Fibroblast of lung (primary cell): ENCODE results near the gene UBE3A. TPM values are rescaled to one million over a fixed set of nuclear protein-coding genes. Genes with fewer than 3 reads are reported as not detected.
A peak's percentile ranks its signal among the peaks of the same experiment; 100 is the strongest.

Source experiments
- DNase-seq, 2 donors: peaks; one replicate each; pipeline versions ENCODE4 v3.0.0 to v3.0.0-alpha.2; 2010; ENCODE audit warnings: low read depth in 2 of 2
- H2AFZ ChIP-seq: 2 replicates; pipeline ENCODE4 v1.5.1; 2012; ENCODE audit warnings: low read length, control low read depth, inconsistent platforms
- H3K27ac ChIP-seq: 2 replicates; pipeline ENCODE4 v1.5.1; 2011; ENCODE audit warnings: low read length, control low read depth; ENCODE audit not compliant: insufficient read depth
- H3K27me3 ChIP-seq: 2 replicates; pipeline ENCODE4 v1.5.1; 2011; ENCODE audit warnings: mild to moderate bottlenecking, low read length; ENCODE audit not compliant: control insufficient read depth, insufficient read depth
- H3K36me3 ChIP-seq: 2 replicates; pipeline ENCODE4 v1.5.1; 2011; ENCODE audit warnings: low read length; ENCODE audit not compliant: control insufficient read depth, insufficient read depth
- H3K4me1 ChIP-seq: 2 replicates; pipeline ENCODE4 v1.5.1; 2011; ENCODE audit warnings: low read length; ENCODE audit not compliant: control insufficient read depth, insufficient read depth; ENCODE audit errors: extremely low read depth
- H3K4me2 ChIP-seq: 2 replicates; pipeline ENCODE4 v1.5.1; 2011; ENCODE audit warnings: low read length, control low read depth; ENCODE audit not compliant: insufficient read depth; ENCODE audit errors: extremely low read depth
- H3K4me3 ChIP-seq, 4 experiments: fragments of 200-600 bp in 1 of 4; sonication (generic) in 1 of 4; replicated peaks in 1 of 4; 2 replicates each; pipeline ENCODE4 v1.5.1; 2011 to 2016; ENCODE audit warnings: low read length in 4 of 4, low read depth in 3 of 4, mild to moderate bottlenecking in 3 of 4, control low read depth in 2 of 4, inconsistent platforms in 1 of 4, mixed read lengths in 1 of 4; ENCODE audit not compliant: insufficient read depth in 1 of 4; ENCODE audit errors: control extremely low read depth in 1 of 4
- H3K79me2 ChIP-seq: 2 replicates; pipeline ENCODE4 v1.5.1; 2012; ENCODE audit warnings: mild to moderate bottlenecking, low read length, inconsistent platforms; ENCODE audit not compliant: control insufficient read depth, insufficient read depth
- H3K9ac ChIP-seq: 2 replicates; pipeline ENCODE4 v1.5.1; 2011; ENCODE audit warnings: mild to moderate bottlenecking, low read length, control low read depth; ENCODE audit not compliant: insufficient read depth
- H3K9me3 ChIP-seq: 2 replicates; pipeline ENCODE4 v1.5.1; 2012; ENCODE audit warnings: low read depth, low read length; ENCODE audit not compliant: control insufficient read depth, insufficient read depth
- H4K20me1 ChIP-seq: 2 replicates; pipeline ENCODE4 v1.5.1; 2011; ENCODE audit warnings: low read length; ENCODE audit not compliant: control insufficient read depth, insufficient read depth; ENCODE audit errors: extremely low read depth
- EZH2 ChIP-seq: IDR thresholded peaks from 2 replicates; pipeline ENCODE4 v1.5.1; 2012; ENCODE audit warnings: low read length, control low read depth, mild to moderate bottlenecking; ENCODE audit errors: missing control alignments
- polyA plus RNA-seq, 2 donors: library from polyadenylated mRNA; depleted of rRNA in 1 of 2; stranded (reverse) in 1 of 2; unstranded in 1 of 2; fragments of >200 nt; gene quantifications; 2 replicates each; pipeline ENCODE4 v1.2.1, GENCODE V29; 2011 to 2012; ENCODE audit warnings: missing spikeins in 1 of 2
- total RNA-seq: library from RNA; depleted of rRNA; stranded (reverse); fragments of >200 nt; gene quantifications from 2 replicates; pipeline ENCODE4 v1.2.1, GENCODE V29; 2014
- TF ChIP-seq, protein P1 (sequence below), 2 donors: IDR thresholded peaks in 1 of 2; conservative IDR thresholded peaks in 1 of 2; 1 replicate in 1 of 2; 2 replicates in 1 of 2; pipeline ENCODE4 v1.5.1; 2011 to 2012; ENCODE audit warnings: low read length in 2 of 2, control low read depth in 1 of 2, inconsistent platforms in 1 of 2, low read depth in 1 of 2, mild to moderate bottlenecking in 1 of 2

UBE3A gene
- total and polyA plus RNA-seq, 2 donors (not counting 1 experiment from before 2014, with no cell fraction given): 37.2 to 71.5 TPM

DNA sequence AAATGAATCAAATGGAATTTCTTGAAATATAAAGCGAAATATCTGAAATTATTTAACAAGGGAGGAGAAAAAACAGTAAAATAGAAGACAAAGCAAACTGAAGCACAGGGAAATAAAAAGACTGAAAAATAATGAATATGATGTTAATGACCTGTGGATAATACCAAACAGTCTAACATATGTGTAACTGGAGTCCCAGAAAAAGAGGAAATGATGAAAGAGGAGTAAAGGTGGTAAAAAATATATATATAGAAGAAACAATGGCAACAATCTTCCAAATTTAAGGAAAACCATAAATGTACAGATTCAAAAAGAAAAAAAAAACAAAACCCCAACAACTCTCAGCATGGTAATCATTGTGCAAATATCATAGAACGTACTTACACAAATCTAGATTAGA lies 21.2 kb downstream of the UBE3A start:
- Histone ChIP-seq H3K4me3 (no peak overlapping the region), H3K79me2 (peaks cover 96% of the 10 kb centered on the region), H3K9ac (no peak overlapping the region), H3K9me3 (no peaks in the 10 kb centered on the region), H3K36me3 (no peaks in the 10 kb centered on the region), H3K4me2 (no peak overlapping the region), H3K4me1 (no peaks in the 10 kb centered on the region), H2AFZ (no peak overlapping the region), H3K27ac (no peak overlapping the region), H3K27me3 (no peaks in the 10 kb centered on the region), H4K20me1 (no peaks in the 10 kb centered on the region)
- TF ChIP-seq EZH2: no peak
- TF ChIP-seq, protein P1, sequence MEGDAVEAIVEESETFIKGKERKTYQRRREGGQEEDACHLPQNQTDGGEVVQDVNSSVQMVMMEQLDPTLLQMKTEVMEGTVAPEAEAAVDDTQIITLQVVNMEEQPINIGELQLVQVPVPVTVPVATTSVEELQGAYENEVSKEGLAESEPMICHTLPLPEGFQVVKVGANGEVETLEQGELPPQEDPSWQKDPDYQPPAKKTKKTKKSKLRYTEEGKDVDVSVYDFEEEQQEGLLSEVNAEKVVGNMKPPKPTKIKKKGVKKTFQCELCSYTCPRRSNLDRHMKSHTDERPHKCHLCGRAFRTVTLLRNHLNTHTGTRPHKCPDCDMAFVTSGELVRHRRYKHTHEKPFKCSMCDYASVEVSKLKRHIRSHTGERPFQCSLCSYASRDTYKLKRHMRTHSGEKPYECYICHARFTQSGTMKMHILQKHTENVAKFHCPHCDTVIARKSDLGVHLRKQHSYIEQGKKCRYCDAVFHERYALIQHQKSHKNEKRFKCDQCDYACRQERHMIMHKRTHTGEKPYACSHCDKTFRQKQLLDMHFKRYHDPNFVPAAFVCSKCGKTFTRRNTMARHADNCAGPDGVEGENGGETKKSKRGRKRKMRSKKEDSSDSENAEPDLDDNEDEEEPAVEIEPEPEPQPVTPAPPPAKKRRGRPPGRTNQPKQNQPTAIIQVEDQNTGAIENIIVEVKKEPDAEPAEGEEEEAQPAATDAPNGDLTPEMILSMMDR (conservative IDR thresholded peaks at IDR 0.05 in 1 of 2, IDR thresholded peaks at IDR 0.05 in 1 of 2; ENCODE audit: low read depth in 1 of 2, low read length in 2 of 2): no peak
- no peak for DNase-seq

- H3K9ac ChIP-seq: no peak overlapping the region
- peak in 1 of 2 donors; percentile 43 for DNase-seq
- H4K20me1 ChIP-seq: no peaks in the 10 kb centered on the region
- no peak overlapping the region for H2AFZ ChIP-seq
- H3K4me3 ChIP-seq: no peak overlapping the region
- H3K4me1 ChIP-seq: no peaks in the 10 kb centered on the region
- H3K9me3 ChIP-seq: no peaks in the 10 kb centered on the region
- TF ChIP-seq, protein P1 (conservative IDR thresholded peaks at IDR 0.05 in 1 of 2, IDR thresholded peaks at IDR 0.05 in 1 of 2; ENCODE audit: low read depth in 1 of 2, low read length in 2 of 2): no peak
- TF ChIP-seq EZH2: no peak
- H3K4me2 ChIP-seq: no peak overlapping the region
- peaks cover 96% of the 10 kb centered on the region for H3K79me2 ChIP-seq
- no peaks in the 10 kb centered on the region for H3K36me3 ChIP-seq
- no peak overlapping the region for H3K27ac ChIP-seq
- H3K27me3 ChIP-seq: no peaks in the 10 kb centered on the region
Measured at GRCh38 chr15:25416693-25417092, 22.1 kb downstream of the UBE3A start.

GRCh38 chr15:25415707-25416106 lies 23.1 kb downstream of the UBE3A start:
- H2AFZ ChIP-seq: no peak overlapping the region
- H3K27me3 ChIP-seq: no peaks in the 10 kb centered on the region
- H3K4me2 ChIP-seq: no peak overlapping the region
- H3K4me1 ChIP-seq: no peaks in the 10 kb centered on the region
- no peaks in the 10 kb centered on the region for H3K36me3 ChIP-seq
- no peak overlapping the region for H3K4me3 ChIP-seq
- peaks cover 95% of the 10 kb centered on the region for H3K79me2 ChIP-seq
- no peak overlapping the region for H3K27ac ChIP-seq
- DNase-seq: no peak
- no peak for TF ChIP-seq EZH2
- TF ChIP-seq, protein P1 (conservative IDR thresholded peaks at IDR 0.05 in 1 of 2, IDR thresholded peaks at IDR 0.05 in 1 of 2; ENCODE audit: low read depth in 1 of 2, low read length in 2 of 2): no peak
- no peaks in the 10 kb centered on the region for H4K20me1 ChIP-seq
- H3K9ac ChIP-seq: no peak overlapping the region
- no peaks in the 10 kb centered on the region for H3K9me3 ChIP-seq
